Left renal cortex interstitium (tissue), 4 donors: ENCODE data around the gene TNFRSF14. TPM values are rescaled to one million over a fixed set of nuclear protein-coding genes. Genes with fewer than 3 reads are reported as not detected.
"Not testable (repeated sequence)": the region's sequence is repeated elsewhere in the genome, so short reads cannot be mapped to it uniquely, and the experiment has no call there.

Experiments used
- DNase-seq, 4 donors: peaks; one replicate each; pipeline ENCODE4 v3.0.0-alpha.2; 2013; ENCODE audit warnings: low read depth in 4 of 4, low spot score in 2 of 4, missing footprints in 1 of 4
- polyA plus RNA-seq, 4 donors: library from polyadenylated mRNA; unstranded; fragments of 120-200 nt; gene quantifications; one replicate each; pipeline ENCODE4 v1.2.1, GENCODE V29; 2013; ENCODE audit not compliant: insufficient read length in 4 of 4

The TNFRSF14 gene
- polyA plus RNA-seq, 4 donors = 20.4 to 27.7 (median 22.5) TPM

DNA sequence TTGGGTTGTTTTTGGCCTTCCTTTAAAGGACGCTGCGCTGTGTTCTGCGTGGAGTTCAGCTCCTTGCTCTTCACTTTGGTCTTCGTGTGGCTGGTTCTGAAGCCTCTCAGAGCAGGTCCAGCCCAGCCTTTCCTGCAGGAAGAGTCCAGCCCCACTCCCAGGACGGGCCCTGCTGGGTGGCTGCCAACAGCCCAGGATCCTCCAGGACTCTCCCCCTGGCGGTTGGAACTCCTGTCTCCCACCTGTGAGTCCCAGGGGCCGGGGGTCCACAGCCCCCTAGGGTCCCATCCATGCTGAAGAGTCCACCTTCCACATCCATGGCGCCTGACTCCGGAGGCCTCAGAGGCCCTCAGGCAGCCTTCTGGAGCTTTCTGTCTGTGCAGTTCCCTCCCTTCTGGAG, 4.6 kb upstream of the TNFRSF14 start:
- not testable (repeated sequence) for DNase-seq

DNA sequence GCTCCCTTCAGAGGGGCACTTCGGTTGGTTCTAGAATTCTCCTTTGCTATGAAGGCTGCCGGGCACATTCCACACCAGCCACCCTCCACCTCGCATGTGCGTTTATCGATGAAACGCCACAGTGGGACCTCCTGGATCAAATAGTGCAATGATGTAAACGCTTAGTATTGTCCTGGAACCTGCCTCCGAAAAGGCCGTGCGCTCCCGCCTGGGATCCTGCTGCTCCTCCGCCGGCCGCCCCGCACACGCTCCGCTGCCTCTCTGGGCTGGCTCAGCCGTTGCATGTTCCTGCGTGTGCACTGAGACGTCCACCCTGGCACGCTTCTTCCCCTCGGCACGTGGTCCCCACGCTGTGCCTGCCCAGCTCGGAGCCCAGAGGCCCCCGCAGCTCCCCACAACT, 4.0 kb upstream of the TNFRSF14 start:
- DNase-seq = no peak

DNA sequence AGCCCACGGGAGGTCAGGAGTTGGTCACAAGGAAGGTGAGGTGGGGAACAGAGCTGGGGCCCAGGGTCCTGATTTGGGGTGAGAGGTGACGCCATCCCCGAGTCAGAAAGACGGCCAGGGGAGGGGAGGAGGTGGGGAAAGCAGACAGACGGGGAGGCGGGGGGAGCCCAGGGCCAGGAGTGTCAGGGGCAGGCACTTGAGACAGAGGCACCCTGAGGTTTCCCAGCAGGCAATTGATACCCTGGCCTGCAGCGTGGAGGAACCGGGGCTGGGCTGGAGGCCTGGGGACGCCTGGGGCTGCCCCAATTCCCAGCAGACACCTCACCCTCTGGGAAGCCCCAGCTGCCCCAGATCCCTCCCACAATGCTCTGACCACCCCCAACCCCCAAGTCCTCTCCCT, 3.1 kb upstream of the TNFRSF14 start:
- not testable (repeated sequence) for DNase-seq

- DNase-seq = no peak
Measured at GRCh38 chr1:2553871-2554620, 2.1 kb upstream of the TNFRSF14 start.

DNA sequence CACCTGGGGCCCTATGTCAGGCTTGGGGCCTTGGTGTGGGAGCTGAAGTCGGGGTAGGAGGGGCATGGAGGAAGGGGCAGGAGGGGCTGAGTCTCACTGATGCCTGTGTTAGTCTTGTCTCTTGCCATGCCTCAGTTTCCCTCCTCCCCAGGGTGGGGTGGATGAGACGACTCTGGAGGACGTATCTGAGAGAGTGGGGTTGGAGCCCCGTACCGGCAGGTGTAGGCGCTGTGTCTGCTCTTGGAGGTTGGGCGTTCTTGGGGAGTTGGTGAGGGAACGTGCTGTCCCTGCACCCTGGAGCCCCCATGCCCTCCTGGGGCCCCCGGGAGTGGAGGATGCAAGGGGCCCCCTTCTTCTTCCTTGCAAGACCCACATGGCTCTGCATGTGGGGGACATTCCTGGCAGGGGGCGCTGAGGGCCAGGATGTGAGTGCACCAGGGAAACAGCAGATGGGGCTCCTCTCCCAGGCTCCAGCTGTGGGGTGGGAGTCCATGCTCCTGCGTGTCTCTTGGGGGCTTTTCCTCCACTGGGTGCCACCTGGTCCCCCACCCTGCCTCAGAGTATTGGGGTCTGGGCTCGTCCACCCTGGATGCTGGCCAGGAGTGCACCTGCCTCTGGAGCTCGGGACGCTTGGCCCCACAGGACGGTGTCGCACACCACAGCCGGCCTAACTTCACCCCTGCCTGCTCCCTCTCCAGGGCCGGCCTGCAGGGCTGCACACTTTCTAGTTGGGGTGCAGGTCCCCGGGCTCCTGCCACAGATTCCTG, 1.4 kb upstream of the TNFRSF14 start:
- no peak for DNase-seq

DNA sequence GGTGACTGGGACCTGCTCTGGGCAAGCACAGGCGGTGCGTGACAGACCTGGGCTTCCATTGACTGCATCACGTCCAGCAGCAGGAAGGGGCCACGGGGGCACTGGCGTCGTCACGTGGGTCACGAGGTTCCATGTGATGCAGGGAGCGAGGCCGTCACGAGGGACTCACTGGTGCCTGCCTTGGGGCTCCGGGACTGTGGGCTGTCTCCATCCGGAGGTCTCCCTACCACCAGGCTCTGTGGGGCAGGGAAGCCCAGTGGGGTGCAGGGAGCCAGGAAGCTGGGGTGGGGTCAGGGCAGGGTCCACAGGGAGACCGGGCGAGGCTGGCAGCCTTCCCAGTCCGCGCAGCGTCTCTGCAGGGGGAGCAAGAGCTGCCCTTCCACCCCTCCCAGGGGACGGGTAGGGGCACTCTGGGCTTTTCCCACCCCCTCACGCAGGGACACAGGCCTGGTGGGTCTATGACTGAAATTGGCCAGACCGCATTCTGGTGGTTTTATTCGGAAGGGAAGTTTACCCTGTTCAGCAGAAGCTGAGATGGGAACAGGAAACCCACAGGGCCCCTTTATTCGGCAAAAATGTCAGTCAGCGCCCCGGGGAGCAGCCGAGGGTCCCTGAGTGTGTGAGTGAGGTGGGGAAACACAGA, 416 bp upstream of the TNFRSF14 start:
- DNase-seq = no peak

DNA sequence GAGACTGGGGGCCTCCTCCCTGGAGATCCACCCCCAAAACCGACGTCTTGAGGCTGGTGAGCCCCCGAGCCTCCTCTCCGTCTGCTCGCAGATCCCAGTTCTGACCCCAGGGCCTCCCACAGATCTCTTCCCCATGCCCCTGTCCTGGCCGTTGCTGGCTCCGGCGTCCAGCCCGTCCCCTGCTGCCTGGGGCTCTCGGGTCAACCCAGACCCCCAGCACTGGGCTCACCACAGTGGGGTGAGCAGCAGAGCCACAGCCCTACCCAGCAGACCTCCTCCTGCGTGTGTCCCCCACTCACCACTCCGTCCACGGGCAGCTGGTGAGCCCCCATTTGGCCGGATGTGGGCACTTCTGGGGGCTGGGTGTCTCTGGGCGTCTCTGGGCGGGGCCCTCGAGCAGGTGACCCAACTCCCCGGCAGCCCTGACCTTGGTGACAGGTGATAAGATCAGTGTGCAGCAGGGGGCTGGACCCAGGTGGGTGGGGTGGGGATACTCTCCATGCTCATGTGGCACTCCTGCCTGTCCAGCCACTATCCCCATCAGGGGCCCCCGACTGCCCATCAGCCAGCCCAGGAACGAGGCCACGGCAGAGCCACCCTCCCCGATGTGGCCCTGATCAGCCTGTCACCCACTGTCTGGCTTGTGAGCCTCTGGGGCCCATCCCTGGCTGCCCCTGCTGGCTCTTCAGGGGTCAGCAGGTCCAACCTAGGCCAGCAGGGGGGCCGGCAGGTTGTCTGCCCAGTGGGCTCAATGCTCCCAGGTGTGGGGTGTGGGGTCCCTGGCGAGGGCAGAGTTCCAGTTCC, 709 bp downstream of the TNFRSF14 start:
- DNase-seq = no peak

GRCh38 chr1:2557482-2558400, 1.6 kb downstream of the TNFRSF14 start:
- no peak for DNase-seq

DNA sequence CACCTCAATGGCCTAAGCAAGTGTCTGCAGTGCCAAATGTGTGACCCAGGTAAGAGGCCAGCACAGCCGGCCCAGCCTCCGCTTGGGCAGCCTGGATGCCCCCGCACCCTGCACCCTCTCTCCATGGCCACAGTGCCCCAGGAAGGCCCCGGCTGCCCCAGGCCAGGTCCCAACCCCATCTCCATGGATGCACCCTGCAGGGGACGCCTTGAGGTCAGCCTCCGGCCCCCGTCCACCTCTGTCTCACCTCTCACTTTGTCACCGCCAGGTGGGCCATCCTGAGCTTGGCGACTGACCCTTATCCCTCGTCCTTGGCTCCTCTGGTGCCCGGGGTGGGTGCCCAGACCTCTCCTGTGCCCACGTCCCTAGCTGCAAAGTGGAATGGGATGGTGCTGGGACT, 2.2 kb downstream of the TNFRSF14 start:
- no peak for DNase-seq

DNA sequence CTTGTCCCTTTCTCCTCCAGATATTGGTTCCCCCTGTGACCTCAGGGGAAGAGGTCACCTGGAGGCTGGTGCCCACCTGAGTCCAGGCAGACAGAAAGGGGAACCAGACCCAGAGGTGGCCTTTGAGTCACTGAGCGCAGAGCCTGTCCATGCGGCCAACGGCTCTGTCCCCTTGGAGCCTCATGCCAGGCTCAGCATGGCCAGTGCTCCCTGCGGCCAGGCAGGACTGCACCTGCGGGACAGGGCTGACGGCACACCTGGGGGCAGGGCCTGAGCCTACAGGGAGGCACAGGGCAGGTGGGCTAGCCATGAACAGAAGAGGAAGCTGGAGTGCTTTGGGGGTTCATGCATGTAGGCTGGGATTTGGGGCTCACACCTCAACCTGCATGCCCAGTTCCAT, 2.7 kb downstream of the TNFRSF14 start:
- DNase-seq = no peak

DNA sequence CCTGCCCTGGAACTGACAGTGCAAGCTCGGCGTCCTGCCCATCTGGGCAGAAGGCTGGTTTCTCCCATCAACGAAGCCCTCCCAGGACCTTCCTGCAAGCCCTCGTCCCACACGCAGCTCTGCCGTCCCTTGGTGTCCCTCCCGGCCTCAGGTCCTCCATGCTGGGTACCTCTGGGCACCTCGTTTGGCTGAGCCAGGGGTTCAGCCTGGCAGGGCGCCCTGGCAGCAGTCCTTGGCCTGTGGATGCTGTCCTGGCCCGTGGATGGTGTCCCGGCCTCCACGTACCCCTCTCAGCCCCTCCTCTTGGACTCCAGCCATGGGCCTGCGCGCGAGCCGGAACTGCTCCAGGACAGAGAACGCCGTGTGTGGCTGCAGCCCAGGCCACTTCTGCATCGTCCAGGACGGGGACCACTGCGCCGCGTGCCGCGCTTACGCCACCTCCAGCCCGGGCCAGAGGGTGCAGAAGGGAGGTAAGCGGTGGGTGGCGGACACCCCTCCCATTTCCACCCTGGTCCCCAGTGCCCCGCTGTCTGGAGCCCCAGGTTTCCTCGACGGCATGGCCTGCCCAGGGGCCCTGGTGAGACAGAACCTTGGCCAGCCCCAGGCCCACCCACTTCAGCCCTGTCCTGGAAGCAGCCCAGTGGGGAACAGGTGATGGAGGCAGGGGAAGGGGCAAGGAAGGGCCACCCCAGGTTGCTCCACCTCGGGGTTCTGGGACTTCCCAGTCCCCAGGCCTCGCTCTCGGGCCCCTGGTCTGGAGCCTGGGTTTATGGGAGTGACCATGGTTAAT, 3.5 kb downstream of the TNFRSF14 start:
- no peak for DNase-seq

GRCh38 chr1:2560299-2561073, 4.3 kb downstream of the TNFRSF14 start:
- no peak for DNase-seq

DNA sequence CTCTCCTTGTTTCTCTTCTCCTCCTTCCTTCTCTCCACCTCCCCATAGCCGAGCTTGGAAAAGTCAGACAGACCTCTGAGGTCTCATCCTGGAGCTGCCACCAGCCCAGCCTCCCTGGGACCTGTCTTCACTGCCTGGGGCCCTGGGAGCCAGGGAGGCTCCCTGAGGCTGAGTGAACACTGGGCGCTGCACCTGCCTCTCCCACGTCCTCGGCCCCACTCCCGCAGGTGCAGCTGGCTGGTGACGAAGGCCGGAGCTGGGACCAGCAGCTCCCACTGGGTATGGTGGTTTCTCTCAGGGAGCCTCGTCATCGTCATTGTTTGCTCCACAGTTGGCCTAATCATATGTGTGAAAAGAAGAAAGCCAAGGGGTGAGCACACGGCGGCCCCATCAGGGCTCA, 5.3 kb downstream of the TNFRSF14 start:
- DNase-seq = no peak

GRCh38 chr1:2561898-2562895, 6.0 kb downstream of the TNFRSF14 start:
- DNase-seq = no peak

DNA sequence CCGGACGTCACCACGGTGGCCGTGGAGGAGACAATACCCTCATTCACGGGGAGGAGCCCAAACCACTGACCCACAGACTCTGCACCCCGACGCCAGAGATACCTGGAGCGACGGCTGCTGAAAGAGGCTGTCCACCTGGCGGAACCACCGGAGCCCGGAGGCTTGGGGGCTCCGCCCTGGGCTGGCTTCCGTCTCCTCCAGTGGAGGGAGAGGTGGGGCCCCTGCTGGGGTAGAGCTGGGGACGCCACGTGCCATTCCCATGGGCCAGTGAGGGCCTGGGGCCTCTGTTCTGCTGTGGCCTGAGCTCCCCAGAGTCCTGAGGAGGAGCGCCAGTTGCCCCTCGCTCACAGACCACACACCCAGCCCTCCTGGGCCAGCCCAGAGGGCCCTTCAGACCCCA, 7.0 kb downstream of the TNFRSF14 start:
- no peak for DNase-seq

DNA sequence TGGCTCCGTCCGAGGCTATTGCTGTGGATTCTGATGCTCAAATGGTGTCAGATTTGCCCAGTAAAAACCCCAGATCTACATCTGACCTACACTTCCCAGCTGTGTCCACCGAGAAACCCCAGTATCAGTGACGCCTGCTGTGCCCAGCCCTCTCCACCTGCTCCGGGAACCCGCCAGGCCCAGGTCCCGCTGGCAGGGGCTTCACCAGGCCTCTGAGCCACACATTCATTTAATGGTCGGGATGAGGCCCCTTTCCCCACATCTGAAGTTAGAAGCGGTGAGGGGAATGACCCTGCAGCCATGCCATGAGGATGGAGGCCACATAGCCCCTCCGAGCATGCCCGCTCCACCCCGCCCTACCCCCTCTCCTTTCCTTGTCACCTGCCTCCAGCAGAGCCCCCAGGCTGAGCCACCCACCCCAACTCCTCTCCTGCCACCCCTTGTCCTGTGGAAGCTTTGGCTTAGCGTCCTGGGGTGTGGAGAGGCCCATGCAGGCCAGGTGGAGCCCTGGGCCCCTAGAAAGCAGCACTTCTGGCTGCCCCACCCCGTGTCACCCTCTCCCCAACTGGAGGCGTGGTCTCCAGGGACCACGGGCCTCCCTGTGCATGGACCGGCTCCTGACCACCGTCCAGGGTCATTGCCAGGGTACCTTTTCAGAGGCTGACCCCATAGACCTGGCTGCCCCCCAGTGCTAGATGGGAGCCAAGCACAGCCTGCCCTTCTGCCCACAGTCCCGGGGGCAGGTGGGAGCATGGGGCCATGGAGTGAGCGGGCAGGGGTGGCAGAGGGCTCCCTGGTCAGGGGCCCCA, 8.0 kb downstream of the TNFRSF14 start:
- no peak for DNase-seq
